Caki2 (cell line): ENCODE data around the gene MT1F. TPM values are rescaled to one million over a fixed set of nuclear protein-coding genes. Genes with fewer than 3 reads are reported as not detected.
A peak's percentile ranks its signal among the peaks of the same experiment; 100 is the strongest.

ENCODE experiments used
- DNase-seq: peaks from one replicate; pipeline ENCODE4 v3.0.0-alpha.2; 2015; ENCODE audit warnings: low read depth
- in situ Hi-C: cut with HindIII; loops from 2 replicates; pipeline ENCODE4 v1.10.0; 2016; ENCODE audit warnings: low sequenced_read_pairs, low pct_unique_long_range_greater_than_20kb, mixed read lengths
- total RNA-seq: library from RNA; depleted of rRNA; stranded (reverse); fragments of >200 nt; shearing (Covaris generic); gene quantifications from 2 replicates; pipeline ENCODE4 v1.2.3, GENCODE V29; 2014; ENCODE audit warnings: low replicate concordance

The MT1F gene
- total RNA-seq, 1 experiment from 2014 or later = 17.6 TPM

DNA sequence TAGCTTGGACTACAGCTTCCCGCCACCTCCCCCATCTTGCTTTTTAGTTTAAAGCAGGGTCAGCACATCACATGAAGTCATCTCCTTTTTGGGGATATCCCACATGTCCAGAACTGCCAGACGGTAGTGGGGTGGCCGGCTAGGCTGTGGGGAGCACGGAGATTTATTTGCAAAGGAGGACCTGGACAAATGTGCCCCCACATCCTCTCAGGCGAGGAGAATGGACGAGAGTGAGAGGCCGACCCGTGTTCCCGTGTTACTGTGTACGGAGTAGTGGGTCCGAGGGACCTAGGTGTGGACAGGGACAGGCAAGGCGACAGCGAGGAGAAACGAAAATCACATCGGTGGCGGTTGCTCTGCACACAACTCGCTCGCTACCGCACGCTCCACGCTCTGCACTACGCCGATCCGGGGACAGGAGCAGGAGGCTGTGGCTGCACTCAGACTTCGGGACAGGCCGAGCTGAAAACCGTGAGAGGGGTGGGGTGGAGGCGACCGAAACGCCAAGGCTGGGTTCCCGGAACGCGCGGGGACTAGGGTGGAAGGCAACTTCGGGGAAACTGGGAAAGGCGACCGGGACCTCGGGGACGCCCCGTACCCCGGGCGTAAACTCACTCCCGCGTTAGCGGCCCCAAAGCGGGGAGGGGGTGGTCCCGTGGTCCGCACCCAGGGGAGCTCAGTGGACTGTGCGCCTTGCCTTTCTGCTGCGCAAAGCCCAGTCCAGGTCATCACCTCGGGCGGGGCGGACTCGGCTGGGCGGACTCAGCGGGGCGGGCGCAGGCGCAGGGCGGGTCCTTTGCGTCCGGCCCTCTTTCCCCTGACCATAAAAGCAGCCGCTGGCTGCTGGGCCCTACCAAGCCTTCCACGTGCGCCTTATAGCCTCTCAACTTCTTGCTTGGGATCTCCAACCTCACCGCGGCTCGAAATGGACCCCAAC, 19.7 kb upstream of the MT1F start, which contains the start of gene MT1A:
MT1A (plus strand) TSS at position 853 of the 937 bp plus-strand sequence; CDS start at position 926, 73 bp downstream.
- DNase-seq = no peak
- in situ Hi-C loops = no loop called here

- no peak for DNase-seq
- in situ Hi-C loops = no loop called here
Observed at GRCh38 chr16:56639045-56639444, 18.7 kb upstream of the MT1F start.

GRCh38 chr16:56640076-56640475, 17.7 kb upstream of the MT1F start:
- in situ Hi-C loops = no loop called here
- DNase-seq = no peak

GRCh38 chr16:56641166-56641565, 16.6 kb upstream of the MT1F start:
- in situ Hi-C loops = no loop called here
- no peak for DNase-seq

DNA sequence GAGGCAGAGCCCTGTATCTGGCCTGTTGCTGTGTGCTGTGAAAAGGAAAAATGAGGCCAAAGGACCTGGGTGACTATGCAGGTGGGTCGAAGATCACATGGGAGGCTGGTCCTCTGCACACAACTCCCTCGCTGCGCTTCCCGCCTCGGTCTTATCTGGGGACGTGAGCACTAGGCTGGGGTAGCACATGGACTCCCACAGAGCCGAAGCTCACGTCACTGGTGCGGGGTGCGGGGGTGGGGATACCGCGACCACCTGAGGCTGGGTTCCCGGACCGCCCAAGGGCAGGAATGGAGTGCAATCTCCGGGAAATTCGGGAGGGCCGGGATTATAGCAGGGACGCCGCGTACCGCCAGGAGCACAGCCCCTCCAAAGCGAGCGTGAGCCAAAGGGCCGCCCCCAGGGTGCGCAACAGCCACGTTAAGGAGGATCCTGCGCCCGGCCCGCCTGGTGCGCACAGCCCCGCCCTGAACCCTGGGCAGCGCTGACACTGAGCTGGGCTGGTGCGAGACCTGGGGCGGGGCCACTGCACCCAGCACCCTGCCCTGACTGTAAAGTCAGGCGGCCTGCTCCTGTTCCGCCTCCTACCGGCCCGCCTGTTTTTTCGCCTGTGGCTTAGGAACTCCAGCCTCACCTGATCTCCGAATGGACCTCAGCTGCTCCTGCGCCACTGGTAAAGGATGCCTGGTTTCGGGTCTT, 14.5 kb upstream of the MT1F start:
- peak; percentile 86 for DNase-seq
- in situ Hi-C loops = no loop called here

DNA sequence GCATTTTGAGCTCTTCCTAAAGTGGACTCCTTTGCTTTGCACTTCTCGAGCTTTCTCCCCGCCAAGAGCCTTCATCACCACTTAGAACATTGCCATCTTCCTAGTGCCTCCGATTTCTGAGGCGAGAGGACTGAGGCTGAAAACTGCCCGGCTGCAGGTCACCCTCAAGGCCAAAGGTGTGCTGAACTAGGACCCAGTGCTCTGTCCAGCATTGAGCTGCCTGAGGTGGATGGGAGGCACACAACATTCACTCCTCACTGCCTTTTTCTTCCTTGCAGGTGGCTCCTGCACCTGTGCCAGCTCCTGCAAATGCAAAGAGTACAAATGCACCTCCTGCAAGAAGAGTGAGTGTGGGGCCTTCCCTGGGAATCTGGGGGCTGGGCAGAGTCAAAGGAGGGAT, 13.9 kb upstream of the MT1F start:
- no peak for DNase-seq
- in situ Hi-C loops = no loop called here

- in situ Hi-C loops = no loop called here
Observed at GRCh38 chr16:56645311-56645710, 12.4 kb upstream of the MT1F start.

DNA sequence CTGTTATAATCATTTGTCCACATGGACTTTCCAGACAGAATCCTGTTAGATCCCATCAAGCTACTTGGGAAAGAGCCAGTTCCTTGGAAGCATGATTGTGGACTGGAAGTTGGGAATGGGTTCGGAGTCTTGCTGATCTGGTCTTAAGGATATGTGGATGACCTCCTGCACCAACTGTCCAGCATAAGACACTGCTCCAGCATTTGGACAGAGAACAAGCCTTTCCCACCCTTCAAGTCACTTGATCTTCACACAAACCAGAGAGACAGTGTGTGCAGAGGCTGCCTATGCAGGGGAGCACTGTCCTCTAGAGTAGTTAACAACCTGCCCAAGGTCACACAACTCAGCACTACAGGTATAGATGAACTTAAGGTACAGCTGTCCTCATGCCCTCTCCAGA, 11.9 kb upstream of the MT1F start:
- no peak for DNase-seq
- in situ Hi-C loops = no loop called here

More at GRCh38 chr16:56645311-56645710, 12.4 kb upstream of the MT1F start:
- DNase-seq = no peak

DNA sequence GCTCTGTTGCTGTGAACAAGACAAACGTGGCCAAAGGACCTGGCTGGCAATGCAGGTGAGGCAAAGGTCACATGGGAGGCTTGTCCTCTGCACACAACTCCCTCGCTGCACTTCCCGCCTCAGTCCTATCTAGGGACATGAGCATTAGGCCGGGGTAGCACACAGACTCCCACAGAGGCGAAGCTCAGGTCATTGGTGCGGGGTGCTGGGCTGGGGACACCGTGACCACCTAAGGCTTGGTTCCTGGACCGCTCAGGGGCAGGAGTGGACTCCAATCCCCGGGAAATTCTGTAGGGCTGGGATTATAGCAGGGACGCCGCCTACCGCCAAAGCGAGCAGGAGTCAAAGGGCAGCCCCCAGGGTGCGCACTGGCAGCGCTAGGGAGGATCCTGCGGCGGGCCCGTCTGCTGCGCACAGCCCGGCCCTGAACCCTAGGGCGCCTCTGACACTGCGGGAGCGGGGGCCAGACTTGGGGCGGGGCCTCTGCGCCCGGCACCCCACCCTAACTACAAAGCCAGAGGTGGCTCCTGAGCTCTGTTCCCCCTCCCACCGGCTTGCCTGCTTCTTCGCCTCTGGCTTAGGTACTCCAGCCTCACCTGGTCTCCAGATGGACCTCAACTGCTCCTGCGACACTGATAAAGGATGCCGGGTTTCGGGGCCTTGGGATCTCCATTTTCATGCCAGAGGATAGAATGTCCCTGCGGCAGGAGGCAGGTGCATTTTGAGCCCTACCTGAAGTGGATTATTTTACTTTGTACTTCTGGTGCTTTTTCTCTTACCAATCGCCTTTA, 9.9 kb upstream of the MT1F start:
- in situ Hi-C loops = no loop called here
- DNase-seq = no peak

GRCh38 chr16:56649271-56649670, 8.5 kb upstream of the MT1F start:
- in situ Hi-C loops = no loop called here
- DNase-seq = no peak

DNA sequence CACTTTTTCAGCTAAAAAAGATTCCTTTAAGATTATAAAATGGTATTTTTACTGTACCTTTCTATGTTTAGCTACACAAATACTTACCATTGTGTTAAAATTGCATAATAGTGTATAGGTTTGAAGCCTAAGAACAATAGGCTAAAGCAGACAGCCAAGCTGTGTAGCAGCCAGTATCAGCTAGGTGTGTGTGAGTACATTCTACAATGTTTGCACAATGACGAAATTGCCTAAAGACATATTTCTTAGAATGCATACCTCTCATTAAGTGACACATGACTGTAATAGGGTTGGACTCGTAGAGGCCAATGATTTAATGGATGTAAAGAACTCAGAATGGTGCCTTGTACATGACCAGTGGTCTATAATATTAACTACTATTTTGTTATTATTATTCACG, 7.9 kb upstream of the MT1F start:
- in situ Hi-C loops = no loop called here
- DNase-seq = no peak

GRCh38 chr16:56651586-56651985, 6.2 kb upstream of the MT1F start, which contains the start of gene MT1B:
TSS of gene MT1B (plus strand) at chr16:56651886. CDS start at chr16:56651954, 68 bp downstream.
- in situ Hi-C loops = no loop called here
- no peak for DNase-seq

GRCh38 chr16:56652600-56652999, 5.2 kb upstream of the MT1F start:
- DNase-seq = no peak
- in situ Hi-C loops = no loop called here

DNA sequence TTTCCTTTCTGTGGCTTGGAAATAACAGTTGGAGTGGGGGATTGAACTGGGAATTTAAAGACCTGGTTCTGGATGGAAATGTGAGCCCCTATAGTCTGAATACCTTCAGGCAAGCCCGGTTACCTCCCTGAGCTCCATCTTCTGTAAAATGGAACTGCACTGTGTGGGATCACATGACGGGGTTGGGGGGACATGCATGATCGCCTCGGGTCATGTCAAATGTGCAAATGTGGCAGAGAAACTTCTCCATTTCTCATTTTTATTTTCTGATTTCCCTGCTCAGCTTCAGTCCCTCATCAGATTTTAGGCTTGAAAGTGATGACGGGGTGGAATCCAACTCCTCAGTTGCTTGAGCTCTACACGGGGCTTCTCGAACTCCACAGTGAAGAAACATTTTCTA, 4.5 kb upstream of the MT1F start:
- in situ Hi-C loops = no loop called here
- DNase-seq = no peak

- in situ Hi-C loops = no loop called here
- DNase-seq = no peak
Observed at GRCh38 chr16:56658327-56658875, 642 bp downstream of the MT1F start.

DNA sequence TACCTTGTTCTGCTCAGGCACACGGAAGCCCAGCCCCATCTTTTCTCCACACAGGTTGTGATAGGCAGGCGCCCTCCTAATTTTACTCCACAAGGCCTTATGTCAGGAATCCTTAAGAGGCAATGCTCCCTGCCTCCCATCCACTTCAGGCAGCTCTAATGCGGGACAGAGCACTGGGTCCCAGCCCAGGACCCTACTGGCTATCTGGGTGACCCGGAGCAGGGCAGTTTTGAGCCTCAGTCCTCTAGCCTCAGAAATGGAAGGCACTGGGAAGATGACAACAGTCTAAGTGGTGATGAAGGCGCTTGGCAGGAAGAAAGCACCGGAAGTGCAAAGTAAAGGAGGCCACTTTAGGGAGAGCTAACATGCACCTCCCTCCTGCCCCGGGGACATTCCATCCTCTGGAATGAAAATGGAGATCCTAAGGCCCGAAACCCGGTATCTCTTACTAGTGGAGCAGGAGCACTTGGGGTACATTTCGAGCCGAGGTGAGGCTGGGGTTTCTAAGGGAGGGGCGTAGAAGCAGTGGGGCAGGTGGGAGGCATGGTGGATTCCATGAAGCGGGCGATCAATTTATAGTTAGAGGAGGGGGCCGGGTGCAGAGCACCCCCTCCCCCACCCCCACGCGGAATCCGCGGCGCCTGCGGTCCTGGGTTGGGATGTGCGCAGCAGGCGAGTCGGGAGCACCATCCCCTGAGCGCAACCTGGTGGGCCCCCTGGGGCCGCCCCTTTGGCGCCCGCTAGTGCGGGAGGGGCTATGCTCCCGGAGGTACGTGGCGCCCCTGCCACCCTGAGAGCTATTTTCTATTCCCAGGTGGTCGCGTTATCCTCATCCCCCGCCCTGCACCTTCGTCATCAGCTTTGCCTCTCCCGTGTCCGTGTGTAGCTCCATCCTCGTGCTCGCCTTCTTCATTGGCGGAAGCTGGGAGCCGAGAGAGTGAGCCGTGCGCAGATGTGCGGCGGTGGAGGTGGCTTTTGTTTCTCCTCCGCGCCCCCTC, 4.9 kb downstream of the MT1F start:
- no peak for DNase-seq

DNA sequence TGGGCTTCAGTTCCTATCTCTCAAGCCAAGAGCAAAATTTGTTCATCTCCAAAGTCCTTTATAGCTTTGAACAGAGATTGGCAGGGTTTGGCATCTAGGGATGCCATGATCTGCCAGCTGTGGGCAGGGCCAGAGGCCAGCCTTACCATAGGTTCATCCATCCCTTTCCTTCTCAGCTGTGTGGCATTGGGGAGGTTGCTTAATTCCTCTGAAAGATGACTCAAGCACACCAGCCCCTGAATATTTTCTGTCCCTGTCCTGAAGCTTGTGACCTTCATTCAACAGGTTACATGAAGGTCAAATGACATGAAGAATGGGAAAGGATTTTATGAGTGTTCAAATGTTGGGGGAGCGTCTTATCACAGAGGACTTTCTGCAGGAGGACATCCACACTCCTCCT, 6.7 kb downstream of the MT1F start:
- in situ Hi-C loops = no loop called here
- DNase-seq = no peak

More for the DNA sequence above, 4.9 kb downstream of the MT1F start:
- in situ Hi-C loops = no loop called here
